Aorta (tissue), 5 donors: ENCODE measurements around the gene USP4. TPM values are rescaled to one million over a fixed set of nuclear protein-coding genes. Genes with fewer than 3 reads are reported as not detected.

Experiments used
- ATAC-seq: fragments of 200-7000 bp; cut with Tn5 transposase; one replicate; pipeline ENCODE4 v1.9.1; 2022; ENCODE audit warnings: moderate library complexity; ENCODE audit not compliant: low FRiP score
- DNase-seq, 2 donors: peaks; one replicate each; pipeline ENCODE4 v3.0.0-alpha.2; 2020
- H3K27ac ChIP-seq, 2 donors: one replicate each; pipeline ENCODE4 v1.5.1; 2013; ENCODE audit warnings: low read length in 2 of 2, mild to moderate bottlenecking in 2 of 2, moderate library complexity in 2 of 2, control low read depth in 1 of 2, inconsistent platforms in 1 of 2, low read depth in 1 of 2
- H3K27me3 ChIP-seq, 2 donors: one replicate each; pipeline ENCODE4 v1.6.1; 2013; ENCODE audit warnings: control low read depth in 1 of 2, low read length in 1 of 2, mild to moderate bottlenecking in 1 of 2, moderate library complexity in 1 of 2; ENCODE audit not compliant: insufficient read depth in 2 of 2, control insufficient read depth in 1 of 2
- H3K36me3 ChIP-seq, 2 donors: one replicate each; pipeline ENCODE4 v1.6.1; 2013; ENCODE audit warnings: control low read depth in 1 of 2, low read length in 1 of 2, mild to moderate bottlenecking in 1 of 2; ENCODE audit not compliant: insufficient read depth in 2 of 2, control insufficient read depth in 1 of 2
- H3K4me1 ChIP-seq, 2 donors: one replicate each; pipeline ENCODE4 v1.6.1; 2013; ENCODE audit warnings: low read length in 2 of 2, control low read depth in 1 of 2, mild to moderate bottlenecking in 1 of 2, moderate library complexity in 1 of 2; ENCODE audit not compliant: insufficient read depth in 2 of 2, control insufficient read depth in 1 of 2
- H3K4me3 ChIP-seq, 2 donors: one replicate each; pipeline ENCODE4 v1.5.1; 2013; ENCODE audit warnings: low read length in 2 of 2, control low read depth in 1 of 2, mild to moderate bottlenecking in 1 of 2
- H3K9me3 ChIP-seq: one replicate; pipeline ENCODE4 v1.6.1; 2013; ENCODE audit warnings: mild to moderate bottlenecking, low read length; ENCODE audit not compliant: control insufficient read depth
- WGBS, 2 donors: extraction: QIAGEN DNeasy Blood & Tissue Kit; methylation state at CpG; one replicate each; pipeline ENCODE4 v1.1.7; 2013; 5-methylcytosine and 5-hydroxymethylcytosine counted together
- intact Hi-C, 2 donors: fragments of 100-400 bp; cut with DNase I; formaldehyde crosslinking; loops; one replicate each; pipeline versions ENCODE4 v1.14.2 to v1.15.0; 2022
- polyA plus RNA-seq, 2 donors: library from polyadenylated mRNA; stranded (reverse); fragments of 200-250 nt; gene quantifications; one replicate each; pipeline ENCODE4 v1.2.3, GENCODE V29; 2013
- total RNA-seq, 2 donors: library from RNA; stranded (reverse); fragmentation: NEBNext Ultra II Directional; extraction: Animal tissue kit (Norgen Biotek cat#: 25700); gene quantifications; one replicate each; pipeline ENCODE4 v1.2.1, GENCODE V29; 2021
- donor health status: healthy with polysubstance abuse.
- donor health status: Bipolar disorder and iron deficiency.
- donor health status: DM: no; HTN: no; CAD: no.
- donor health status: DM: no; HTN: no; CAD: no.
- donor health status: DM: yes; HTN: yes; CAD: no.

Gene USP4
- total and polyA plus RNA-seq, 4 donors: 18.3 to 81.5 (median 62.7) TPM

DNA sequence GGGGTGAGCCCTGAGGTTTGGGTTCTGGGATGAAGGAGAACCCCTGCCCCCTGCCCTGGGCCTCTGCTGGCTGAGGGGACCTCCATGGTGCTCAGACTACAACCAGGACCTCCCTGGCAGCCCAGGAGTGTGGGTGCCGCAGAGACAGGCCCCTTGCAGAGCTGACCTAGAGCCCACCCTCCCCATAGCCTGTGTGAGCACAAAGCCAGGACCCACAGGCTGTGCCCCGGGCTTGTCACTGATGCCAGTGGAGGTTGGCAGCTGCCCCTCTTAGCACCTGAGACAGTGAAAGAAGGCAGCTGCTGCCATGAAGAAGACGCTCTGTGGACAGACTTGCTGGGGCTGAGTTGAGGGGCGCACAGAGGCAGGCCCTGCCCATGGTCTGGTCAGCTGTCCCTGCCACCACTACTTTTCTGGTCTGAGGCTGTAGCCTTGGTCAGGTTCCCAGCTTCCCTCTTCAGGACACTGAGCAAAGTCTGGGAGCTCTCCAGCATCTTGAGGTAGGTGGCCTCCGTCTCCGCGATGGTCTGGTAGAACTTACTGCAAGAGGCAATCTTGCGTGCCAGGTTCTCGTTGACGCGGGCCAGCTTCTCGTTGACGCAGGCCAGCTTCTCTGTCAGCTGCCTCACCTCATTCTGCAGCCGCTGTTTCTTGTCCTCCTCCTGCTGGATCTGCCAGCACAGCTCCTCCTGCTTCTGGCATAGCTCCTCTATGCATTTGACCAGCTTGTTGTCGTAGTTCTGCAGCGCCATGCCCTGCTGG is 23.0 kb downstream of the USP4 start:
- intact Hi-C loops: no loop called here
- no peak overlapping the region for H3K4me3 ChIP-seq
- peak in 1 of 2 donors; percentile 67 for DNase-seq
- peaks cover 7 to 9% of the 10 kb centered on the region in 2 donors for H3K36me3 ChIP-seq
- no peaks in the 10 kb centered on the region for H3K27me3 ChIP-seq
- no peaks in the 10 kb centered on the region for H3K4me1 ChIP-seq
- 92 to 93% methylated on average over 16 of the region's 16 CpGs for WGBS, 2 donors
- no peaks in the 10 kb centered on the region for H3K9me3 ChIP-seq
- no peak for ATAC-seq
- no peak overlapping the region for H3K27ac ChIP-seq

GRCh38 chr3:49313896-49314688 is 25.8 kb downstream of the USP4 start:
- no peak for ATAC-seq
- H3K36me3 ChIP-seq: peaks cover 6 to 7% of the 10 kb centered on the region in 2 donors

DNA sequence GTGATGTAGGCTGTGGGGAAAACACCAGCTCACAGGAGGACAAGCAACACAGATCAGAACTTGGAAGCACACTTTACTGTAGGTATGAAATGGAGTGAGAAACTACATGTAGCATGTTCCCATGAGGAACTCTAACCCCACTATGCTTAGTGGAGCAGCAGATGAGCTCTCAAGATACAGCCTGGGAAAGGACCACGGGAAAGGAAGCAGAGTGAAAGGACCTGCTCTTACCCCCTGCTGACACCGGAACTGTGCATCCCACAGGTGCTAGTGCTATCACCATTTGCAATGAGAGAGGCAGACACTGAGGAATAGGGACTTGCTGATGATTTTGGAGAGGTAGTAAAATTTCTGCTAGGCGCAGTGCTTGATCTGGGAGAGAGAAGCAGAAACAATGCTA is 28.6 kb downstream of the USP4 start:
- DNase-seq (no peak), ATAC-seq (no peak)
- peaks cover 7% of the 10 kb centered on the region in 2 donors for H3K36me3 ChIP-seq
- no peak overlapping the region for H3K4me3 ChIP-seq
- WGBS, 2 donors: 92% methylated on average over 3 of the region's 3 CpGs
- no peaks in the 10 kb centered on the region for H3K27me3 ChIP-seq
- intact Hi-C loops: no loop called here
- no peak overlapping the region for H3K27ac ChIP-seq
- no peaks in the 10 kb centered on the region for H3K9me3 ChIP-seq
- no peaks in the 10 kb centered on the region for H3K4me1 ChIP-seq

More at GRCh38 chr3:49313896-49314688, 25.8 kb downstream of the USP4 start:
- H3K27ac ChIP-seq: no peak overlapping the region
- 84 to 86% methylated on average over 1 of the region's 1 CpG for WGBS, 2 donors
- H3K4me1 ChIP-seq: no peaks in the 10 kb centered on the region
- H3K27me3 ChIP-seq: no peaks in the 10 kb centered on the region
- no peak for DNase-seq
- H3K9me3 ChIP-seq: no peaks in the 10 kb centered on the region
- intact Hi-C loops: no loop called here
- H3K4me3 ChIP-seq: no peak overlapping the region

GRCh38 chr3:49310677-49311076 is 29.2 kb downstream of the USP4 start:
- 93 to 100% methylated on average over 1 of the region's 1 CpG for WGBS, 2 donors
- no peak for ATAC-seq
- Histone ChIP-seq H3K27ac (no peak overlapping the region), H3K4me1 (no peaks in the 10 kb centered on the region), H3K27me3 (no peaks in the 10 kb centered on the region), H3K36me3 (peaks cover 5 to 9% of the 10 kb centered on the region in 2 donors), H3K9me3 (no peaks in the 10 kb centered on the region), H3K4me3 (no peak overlapping the region)
- DNase-seq: no peak
- intact Hi-C loops: no loop called here

GRCh38 chr3:49305608-49306007 is 34.2 kb downstream of the USP4 start:
- peaks cover 5 to 13% of the 10 kb centered on the region in 2 donors for H3K36me3 ChIP-seq
- no peaks in the 10 kb centered on the region for H3K9me3 ChIP-seq
- WGBS, 2 donors: 92 to 96% methylated on average over 5 of the region's 5 CpGs
- ATAC-seq (no peak), DNase-seq (no peak)
- H3K27me3 ChIP-seq: no peaks in the 10 kb centered on the region
- intact Hi-C loops: no loop called here
- H3K4me3 ChIP-seq: no peak overlapping the region
- H3K4me1 ChIP-seq: no peaks in the 10 kb centered on the region
- no peak overlapping the region for H3K27ac ChIP-seq

DNA sequence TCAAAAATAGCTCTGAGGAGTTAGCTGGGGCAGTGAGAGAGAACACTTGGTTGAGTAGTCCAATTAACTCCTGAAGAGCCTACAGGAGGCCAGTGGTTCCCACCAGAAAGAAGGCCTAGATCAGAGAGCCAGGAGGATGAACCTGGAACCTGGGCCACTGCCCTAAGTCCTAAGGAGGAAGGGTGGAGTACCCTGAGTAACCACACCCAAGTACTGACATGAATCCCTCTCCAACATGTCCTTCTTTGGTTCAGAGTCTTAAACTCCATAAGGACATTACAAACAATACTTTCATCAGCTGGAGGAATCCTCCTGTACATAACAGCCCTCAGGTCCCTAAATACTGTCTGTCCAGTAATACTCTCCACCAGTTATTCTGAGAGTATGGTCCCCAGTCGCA is 37.2 kb downstream of the USP4 start:
- ATAC-seq (no peak), DNase-seq (no peak)
- Histone ChIP-seq H3K36me3 (peaks cover 5 to 25% of the 10 kb centered on the region in 2 donors), H3K4me3 (no peak overlapping the region), H3K9me3 (no peaks in the 10 kb centered on the region), H3K27me3 (no peaks in the 10 kb centered on the region), H3K27ac (no peak overlapping the region), H3K4me1 (no peaks in the 10 kb centered on the region)
- intact Hi-C loops: no loop called here
- WGBS, 2 donors: 96% methylated on average over 1 of the region's 1 CpG

GRCh38 chr3:49300595-49300994 is 39.3 kb downstream of the USP4 start:
- H3K36me3 ChIP-seq: peaks cover 4 to 20% of the 10 kb centered on the region in 2 donors
- H3K27me3 ChIP-seq: no peaks in the 10 kb centered on the region
- 93 to 97% methylated on average over 3 of the region's 3 CpGs for WGBS, 2 donors
- intact Hi-C loops: no loop called here
- H3K27ac ChIP-seq: no peak overlapping the region
- no peak overlapping the region for H3K4me3 ChIP-seq
- ATAC-seq: no peak
- DNase-seq: no peak
- no peaks in the 10 kb centered on the region for H3K9me3 ChIP-seq
- peaks cover 0 to 2% of the 10 kb centered on the region in 2 donors for H3K4me1 ChIP-seq

DNA sequence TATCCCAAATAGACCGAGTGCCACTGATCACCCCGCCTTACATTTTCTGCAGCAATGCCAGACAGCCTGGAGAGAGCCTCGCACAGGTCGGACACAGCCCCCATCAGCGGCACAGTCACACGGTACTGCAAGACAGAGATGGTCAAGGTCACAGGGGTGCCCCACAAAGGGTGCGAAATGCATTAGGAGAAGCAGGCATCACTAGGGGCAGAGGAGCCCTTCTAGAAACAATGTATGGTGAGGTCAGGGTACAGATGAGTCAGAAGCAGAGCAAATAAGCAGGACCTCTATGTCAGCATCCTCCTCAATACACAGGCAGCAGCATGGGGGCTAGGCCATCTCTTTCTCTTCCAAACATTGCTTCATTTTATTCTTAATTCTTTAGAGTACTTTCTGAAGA is 41.3 kb downstream of the USP4 start:
- peaks cover 0 to 2% of the 10 kb centered on the region in 2 donors for H3K4me1 ChIP-seq
- H3K4me3 ChIP-seq: no peak overlapping the region
- WGBS, 2 donors: 92 to 93% methylated on average over 7 of the region's 7 CpGs
- H3K27me3 ChIP-seq: no peaks in the 10 kb centered on the region
- intact Hi-C loops: no loop called here
- peaks cover 0 to 19% of the 10 kb centered on the region in 2 donors for H3K36me3 ChIP-seq
- H3K9me3 ChIP-seq: no peaks in the 10 kb centered on the region
- DNase-seq (no peak), ATAC-seq (no peak)
- no peak overlapping the region for H3K27ac ChIP-seq
